Natural killer cell (primary cell): ENCODE data around the gene MYOF. TPM values are rescaled to one million over a fixed set of nuclear protein-coding genes. Genes with fewer than 3 reads are reported as not detected.

ENCODE experiments used
- ATAC-seq, 3 donors: fragments of 150-1000 bp in 2 of 3; fragments of 200-7000 bp in 1 of 3; cut with Tn5 transposase; 1 replicate in 1 of 3; 2 replicates in 2 of 3; pipeline ENCODE4 v1.10.0; 2021; ENCODE audit warnings: mild to moderate bottlenecking in 2 of 3, moderate library complexity in 2 of 3
- DNase-seq, 2 donors: peaks; one replicate each; pipeline versions ENCODE4 v3.0.0 to v3.0.0-alpha.2; 2013 to 2021; ENCODE audit warnings: mixed read lengths in 1 of 2
- H3K27ac ChIP-seq: one replicate; pipeline ENCODE4 v1.5.1; 2013; ENCODE audit warnings: mild to moderate bottlenecking, low read length
- H3K27me3 ChIP-seq: one replicate; pipeline ENCODE4 v1.6.1; 2013; ENCODE audit warnings: low read length; ENCODE audit not compliant: control insufficient read depth, insufficient read depth
- H3K36me3 ChIP-seq: one replicate; pipeline ENCODE4 v1.6.1; 2013; ENCODE audit warnings: low read length; ENCODE audit not compliant: control insufficient read depth, insufficient read depth
- H3K4me1 ChIP-seq: one replicate; pipeline ENCODE4 v1.6.1; 2013; ENCODE audit warnings: low read length; ENCODE audit not compliant: control insufficient read depth, insufficient read depth
- H3K4me3 ChIP-seq: one replicate; pipeline ENCODE4 v1.5.1; 2013; ENCODE audit warnings: low read length
- H3K9me3 ChIP-seq: one replicate; pipeline ENCODE4 v1.6.1; 2013; ENCODE audit warnings: low read length; ENCODE audit not compliant: control insufficient read depth, insufficient read depth
- H3K27ac Mint-ChIP-seq, 2 donors: one replicate each; pipeline ENCODE4 v1.8.0; 2022; ENCODE audit warnings: mild to moderate bottlenecking in 2 of 2, mixed read lengths in 2 of 2, moderate library complexity in 1 of 2
- H3K27me3 Mint-ChIP-seq, 2 donors: one replicate each; pipeline ENCODE4 v1.8.0; 2022; ENCODE audit warnings: low read depth in 2 of 2, mixed read lengths in 2 of 2
- H3K36me3 Mint-ChIP-seq: one replicate; pipeline ENCODE4 v1.8.0; 2022; ENCODE audit warnings: mixed read lengths
- H3K4me1 Mint-ChIP-seq, 2 donors: one replicate each; pipeline ENCODE4 v1.8.0; 2022; ENCODE audit warnings: mixed read lengths in 2 of 2
- H3K4me3 Mint-ChIP-seq: one replicate; pipeline ENCODE4 v1.8.0; 2022; ENCODE audit warnings: mild to moderate bottlenecking, moderate library complexity, mixed read lengths
- H3K9me3 Mint-ChIP-seq, 2 donors: one replicate each; pipeline ENCODE4 v1.8.0; 2022; ENCODE audit warnings: mixed read lengths in 2 of 2
- CTCF ChIP-seq: fragments of 200-600 bp; IDR thresholded peaks from one replicate; pipeline ENCODE4 v1.8.0; 2022; ENCODE audit warnings: antibody characterized with exemption
- WGBS: methylation state at CpG from one replicate; pipeline ENCODE4 v1.1.7; 2013; ENCODE audit warnings: missing lambda C conversion rate; ENCODE audit not compliant: insufficient coverage; 5-methylcytosine and 5-hydroxymethylcytosine counted together
- intact Hi-C: fragments of 100-400 bp; cut with micrococcal nuclease; formaldehyde crosslinking; loops from one replicate; pipeline ENCODE4 v1.14.2; 2022
- total RNA-seq, 4 donors: library from RNA; stranded (reverse); fragments of 120-200 nt in 1 of 4; gene quantifications; one replicate each; pipeline versions ENCODE4 v1.2.3 to v1.2.4, GENCODE V29; 2013 to 2022

Gene MYOF
- total RNA-seq, 3 donors from 2014 or later (not counting 1 experiment from before 2014, with no cell fraction given), result 2.0 to 9.7 (median 2.9) TPM

GRCh38 chr10:93392121-93392520 lies 90.0 kb downstream of the MYOF start:
- Histone ChIP-seq H3K4me1 (peaks cover 6% of the 10 kb centered on the region), H3K9me3 (no peaks in the 10 kb centered on the region), H3K27ac (no peak overlapping the region), H3K4me3 (no peak overlapping the region), H3K36me3 (no peaks in the 10 kb centered on the region), H3K27me3 (no peaks in the 10 kb centered on the region)
- intact Hi-C loops, result no loop called here
- Mint-ChIP-seq H3K4me1 (peaks cover 8% of the 10 kb centered on the region in 2 donors), H3K4me3 (no peak overlapping the region), H3K27me3 (peaks cover 0 to 8% of the 10 kb centered on the region in 2 donors), H3K9me3 (no peaks in the 10 kb centered on the region), H3K27ac (no peak overlapping the region), H3K36me3 (no peaks in the 10 kb centered on the region)
- TF ChIP-seq CTCF, result no peak
- 71% methylated on average over 3 of the region's 3 CpGs for WGBS
- DNase-seq (no peak), ATAC-seq (no peak)

- Histone ChIP-seq H3K27me3 (no peaks in the 10 kb centered on the region), H3K36me3 (no peaks in the 10 kb centered on the region), H3K9me3 (no peaks in the 10 kb centered on the region), H3K4me1 (peaks cover 15% of the 10 kb centered on the region), H3K4me3 (no peak overlapping the region), H3K27ac (no peak overlapping the region)
- ATAC-seq (no peak), DNase-seq (no peak)
- Mint-ChIP-seq H3K9me3 (no peaks in the 10 kb centered on the region), H3K4me3 (no peak overlapping the region), H3K4me1 (peaks cover 18 to 20% of the 10 kb centered on the region in 2 donors), H3K36me3 (no peaks in the 10 kb centered on the region), H3K27me3 (peaks cover 0 to 8% of the 10 kb centered on the region in 2 donors), H3K27ac (no peak overlapping the region)
- 98% methylated on average over 2 of the region's 3 CpGs for whole genome bisulfite sequencing
- intact Hi-C loops, result no loop called here
- TF ChIP-seq CTCF, result no peak
These were observed 91.6 kb downstream of the MYOF start for GRCh38 chr10:93390306-93391090.

DNA sequence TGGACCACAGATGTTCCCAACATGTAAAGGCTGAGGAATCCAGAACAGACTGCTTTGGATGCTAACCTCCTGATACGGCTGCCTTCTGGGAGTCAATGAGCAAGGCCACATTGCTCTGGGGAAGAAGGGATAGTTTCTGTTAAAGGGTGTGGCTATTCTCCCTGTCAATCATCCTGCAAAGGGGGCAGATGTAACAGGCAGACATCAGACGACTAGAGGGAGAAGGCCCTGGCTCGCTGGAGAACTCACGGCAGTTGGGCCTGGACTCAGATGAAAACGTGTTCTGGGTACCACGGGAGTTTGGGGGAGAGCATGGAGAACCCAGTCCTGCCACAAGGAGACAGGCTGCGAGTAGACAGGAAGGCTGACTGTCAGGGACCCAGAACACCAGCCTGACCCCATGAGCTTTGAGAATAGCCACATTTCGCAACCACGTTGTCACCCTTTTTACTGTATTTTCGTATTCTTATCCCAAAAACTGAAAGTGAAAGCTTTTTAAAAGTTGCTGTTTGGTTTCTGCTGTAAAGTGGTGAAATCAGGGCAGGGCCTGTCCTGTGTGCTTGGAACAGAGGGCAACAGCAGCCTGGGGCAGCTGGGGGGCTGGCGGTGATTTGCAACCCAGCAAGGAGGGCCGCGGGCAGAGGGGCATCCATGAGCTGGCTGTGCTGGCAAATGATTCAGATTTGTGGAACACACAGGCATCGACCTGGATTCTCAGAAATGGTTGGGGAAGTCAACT lies 95.3 kb downstream of the MYOF start:
- WGBS, result 56% methylated on average over 14 of the region's 14 CpGs
- Mint-ChIP-seq H3K9me3 (no peaks in the 10 kb centered on the region), H3K27me3 (peaks cover 0 to 8% of the 10 kb centered on the region in 2 donors), H3K4me1 (peaks cover 18 to 20% of the 10 kb centered on the region in 2 donors), H3K27ac (peak overlapping the region; percentile 89 to 96), H3K36me3 (no peaks in the 10 kb centered on the region), H3K4me3 (peak overlapping the region; percentile 84)
- no peaks in the 10 kb centered on the region for H3K36me3 ChIP-seq
- H3K9me3 ChIP-seq, result no peaks in the 10 kb centered on the region
- H3K4me1 ChIP-seq, result peaks cover 15% of the 10 kb centered on the region
- H3K27me3 ChIP-seq, result no peaks in the 10 kb centered on the region
- no peak for TF ChIP-seq CTCF
- ATAC-seq, result peak; percentile 79 to 90 (median 86)
- H3K27ac ChIP-seq, result peak overlapping the region; percentile 76
- intact Hi-C loops, result no loop called here
- DNase-seq, result peak; percentile 20 to 38
- H3K4me3 ChIP-seq, result no peak overlapping the region
